ENCODE results near the gene DNAJC10.

The DNAJC10 gene

GRCh38 chr2:182824056-182824766 is 108.2 kb downstream of the DNAJC10 start:
- H3K4me3 ChIP-seq (ENCODE audit: control insufficient read depth, low read depth, low read length), result no peak overlapping the region

GRCh38 chr2:182824767-182825158 is 108.7 kb downstream of the DNAJC10 start:
- no peak overlapping the region for H3K4me3 ChIP-seq (ENCODE audit: control insufficient read depth, low read depth, low read length)
- TF ChIP-seq CTCF (IDR thresholded peaks at IDR 0.05; ENCODE audit: control insufficient read depth, insufficient read depth, low read depth, low read length, missing control alignments), result no peak
- DNase-seq (ENCODE audit: low read depth), result no peak

More at GRCh38 chr2:182824056-182824766, 108.2 kb downstream of the DNAJC10 start:
- no peak for TF ChIP-seq CTCF (IDR thresholded peaks at IDR 0.05; ENCODE audit: control insufficient read depth, insufficient read depth, low read depth, low read length, missing control alignments)
- DNase-seq (ENCODE audit: low read depth), result no peak

- no peak for TF ChIP-seq CTCF (IDR thresholded peaks at IDR 0.05; ENCODE audit: control insufficient read depth, insufficient read depth, low read depth, low read length, missing control alignments)
- H3K4me3 ChIP-seq (ENCODE audit: control insufficient read depth, low read depth, low read length), result no peak overlapping the region
- DNase-seq (ENCODE audit: low read depth), result no peak
Measured at GRCh38 chr2:182826064-182826463, 110.0 kb downstream of the DNAJC10 start.

GRCh38 chr2:182826496-182826895 is 110.4 kb downstream of the DNAJC10 start:
- DNase-seq (ENCODE audit: low read depth), result no peak
- no peak overlapping the region for H3K4me3 ChIP-seq (ENCODE audit: control insufficient read depth, low read depth, low read length)
- TF ChIP-seq CTCF (IDR thresholded peaks at IDR 0.05; ENCODE audit: control insufficient read depth, insufficient read depth, low read depth, low read length, missing control alignments), result no peak

GRCh38 chr2:182827182-182827879 is 111.3 kb downstream of the DNAJC10 start:
- no peak for DNase-seq (ENCODE audit: low read depth)
- TF ChIP-seq CTCF (IDR thresholded peaks at IDR 0.05; ENCODE audit: control insufficient read depth, insufficient read depth, low read depth, low read length, missing control alignments), result no peak
- no peak overlapping the region for H3K4me3 ChIP-seq (ENCODE audit: control insufficient read depth, low read depth, low read length)

GRCh38 chr2:182831101-182831500 is 115.0 kb downstream of the DNAJC10 start:
- no peak for TF ChIP-seq CTCF (IDR thresholded peaks at IDR 0.05; ENCODE audit: control insufficient read depth, insufficient read depth, low read depth, low read length, missing control alignments)
- H3K4me3 ChIP-seq (ENCODE audit: control insufficient read depth, low read depth, low read length), result no peak overlapping the region
- no peak for DNase-seq (ENCODE audit: low read depth)

All from AG09309 (cell line).